Activated naive CD8-positive, alpha-beta T cell treated with anti-CD3 and anti-CD28 coated beads for 36 hours (primary cell): ENCODE results near the gene MERTK. TPM values are rescaled to one million over a fixed set of nuclear protein-coding genes. Genes with fewer than 3 reads are reported as not detected.
"Not testable (repeated sequence)": the region's sequence is repeated elsewhere in the genome, so short reads cannot be mapped to it uniquely, and the experiment has no call there.

ENCODE experiments used
- DNase-seq: peaks from one replicate; pipeline ENCODE4 v3.0.0; 2021
- H3K27ac Mint-ChIP-seq: one replicate; pipeline ENCODE4 v1.8.0; 2022; ENCODE audit warnings: mild to moderate bottlenecking, moderate library complexity, mixed read lengths
- H3K27me3 Mint-ChIP-seq: one replicate; pipeline ENCODE4 v1.8.0; 2022; ENCODE audit warnings: mild to moderate bottlenecking, mixed read lengths
- H3K36me3 Mint-ChIP-seq: one replicate; pipeline ENCODE4 v1.8.0; 2021; ENCODE audit warnings: mild to moderate bottlenecking, mixed read lengths
- H3K4me1 Mint-ChIP-seq: one replicate; pipeline ENCODE4 v1.8.0; 2021; ENCODE audit warnings: mixed read lengths
- H3K4me3 Mint-ChIP-seq: one replicate; pipeline ENCODE4 v1.8.0; 2022; ENCODE audit warnings: mild to moderate bottlenecking, moderate library complexity, mixed read lengths
- H3K9me3 Mint-ChIP-seq: one replicate; pipeline ENCODE4 v1.8.0; 2022; ENCODE audit warnings: mixed read lengths
- total RNA-seq, 2 experiments: library from RNA; stranded (reverse); gene quantifications; one replicate each; pipeline ENCODE4 v1.2.3, GENCODE V29; 2021

Gene MERTK
- total RNA-seq, 2 experiments from 2014 or later, result 0.33 to 0.44 TPM

- no peak for DNase-seq
- Mint-ChIP-seq H3K4me1 (no peaks in the 10 kb centered on the region), H3K27ac (no peak overlapping the region), H3K9me3 (no peaks in the 10 kb centered on the region), H3K4me3 (no peak overlapping the region), H3K27me3 (peaks cover under 1% of the 10 kb centered on the region), H3K36me3 (no peaks in the 10 kb centered on the region)
Measured at GRCh38 chr2:112021781-112022231, 123.4 kb downstream of the MERTK start.

- H3K4me3 Mint-ChIP-seq, result no peak overlapping the region
- no peaks in the 10 kb centered on the region for H3K36me3 Mint-ChIP-seq
- no peak for DNase-seq
- no peak overlapping the region for H3K27ac Mint-ChIP-seq
- H3K4me1 Mint-ChIP-seq, result no peaks in the 10 kb centered on the region
- no peaks in the 10 kb centered on the region for H3K27me3 Mint-ChIP-seq
- no peaks in the 10 kb centered on the region for H3K9me3 Mint-ChIP-seq
Measured at GRCh38 chr2:112023707-112024106, 125.3 kb downstream of the MERTK start.

- Mint-ChIP-seq H3K36me3 (no peaks in the 10 kb centered on the region), H3K27ac (no peak overlapping the region), H3K4me3 (no peak overlapping the region), H3K9me3 (no peaks in the 10 kb centered on the region), H3K4me1 (no peaks in the 10 kb centered on the region), H3K27me3 (peaks cover 1% of the 10 kb centered on the region)
- no peak for DNase-seq
Measured at GRCh38 chr2:112024231-112024630, 125.8 kb downstream of the MERTK start.

- Mint-ChIP-seq H3K9me3 (no peaks in the 10 kb centered on the region), H3K27me3 (peaks cover 4% of the 10 kb centered on the region), H3K36me3 (no peaks in the 10 kb centered on the region), H3K4me1 (no peaks in the 10 kb centered on the region), H3K27ac (no peak overlapping the region), H3K4me3 (no peak overlapping the region)
- no peak for DNase-seq
Measured at GRCh38 chr2:112024896-112025491, 126.6 kb downstream of the MERTK start.

- no peak overlapping the region for H3K4me3 Mint-ChIP-seq
- no peaks in the 10 kb centered on the region for H3K9me3 Mint-ChIP-seq
- peaks cover 4% of the 10 kb centered on the region for H3K27me3 Mint-ChIP-seq
- H3K36me3 Mint-ChIP-seq, result no peaks in the 10 kb centered on the region
- no peaks in the 10 kb centered on the region for H3K4me1 Mint-ChIP-seq
- no peak overlapping the region for H3K27ac Mint-ChIP-seq
- DNase-seq, result no peak
Measured at GRCh38 chr2:112026509-112026908, 128.1 kb downstream of the MERTK start.

- H3K4me1 Mint-ChIP-seq, result peaks cover 2% of the 10 kb centered on the region
- H3K27me3 Mint-ChIP-seq, result peaks cover 7% of the 10 kb centered on the region
- H3K36me3 Mint-ChIP-seq, result no peaks in the 10 kb centered on the region
- H3K27ac Mint-ChIP-seq, result no peak overlapping the region
- DNase-seq, result no peak
- H3K9me3 Mint-ChIP-seq, result no peaks in the 10 kb centered on the region
- H3K4me3 Mint-ChIP-seq, result no peak overlapping the region
Measured at GRCh38 chr2:112027767-112028166, 129.4 kb downstream of the MERTK start.

- no peak overlapping the region for H3K4me3 Mint-ChIP-seq
- no peaks in the 10 kb centered on the region for H3K36me3 Mint-ChIP-seq
- H3K9me3 Mint-ChIP-seq, result no peaks in the 10 kb centered on the region
- H3K27ac Mint-ChIP-seq, result no peak overlapping the region
- H3K4me1 Mint-ChIP-seq, result peaks cover 2% of the 10 kb centered on the region
- peaks cover 7% of the 10 kb centered on the region for H3K27me3 Mint-ChIP-seq
- DNase-seq, result no peak
Measured at GRCh38 chr2:112029164-112029563, 130.8 kb downstream of the MERTK start.

- no peak overlapping the region for H3K4me3 Mint-ChIP-seq
- H3K27me3 Mint-ChIP-seq, result peaks cover 7% of the 10 kb centered on the region
- DNase-seq, result no peak
- peaks cover 2% of the 10 kb centered on the region for H3K4me1 Mint-ChIP-seq
- peaks cover 2% of the 10 kb centered on the region for H3K9me3 Mint-ChIP-seq
- H3K27ac Mint-ChIP-seq, result no peak overlapping the region
- H3K36me3 Mint-ChIP-seq, result no peaks in the 10 kb centered on the region
Measured at GRCh38 chr2:112031473-112032223, 133.2 kb downstream of the MERTK start.

- H3K9me3 Mint-ChIP-seq, result peaks cover 2% of the 10 kb centered on the region
- no peak for DNase-seq
- no peak overlapping the region for H3K4me3 Mint-ChIP-seq
- H3K27ac Mint-ChIP-seq, result no peak overlapping the region
- no peaks in the 10 kb centered on the region for H3K36me3 Mint-ChIP-seq
- peaks cover 2% of the 10 kb centered on the region for H3K4me1 Mint-ChIP-seq
- H3K27me3 Mint-ChIP-seq, result peaks cover 7% of the 10 kb centered on the region
Measured at GRCh38 chr2:112032224-112032586, 133.8 kb downstream of the MERTK start.

GRCh38 chr2:112032689-112033465, 134.5 kb downstream of the MERTK start:
- Mint-ChIP-seq H3K27me3 (peaks cover 7% of the 10 kb centered on the region), H3K9me3 (peaks cover 7% of the 10 kb centered on the region), H3K4me1 (peaks cover 2% of the 10 kb centered on the region), H3K36me3 (no peaks in the 10 kb centered on the region), H3K4me3 (no peak overlapping the region), H3K27ac (no peak overlapping the region)
- no peak for DNase-seq

- Mint-ChIP-seq H3K27me3 (peaks cover 7% of the 10 kb centered on the region), H3K4me3 (no peak overlapping the region), H3K9me3 (peaks cover 10% of the 10 kb centered on the region), H3K27ac (no peak overlapping the region), H3K36me3 (no peaks in the 10 kb centered on the region), H3K4me1 (peaks cover 2% of the 10 kb centered on the region)
- DNase-seq, result no peak
Measured at GRCh38 chr2:112033600-112033999, 135.2 kb downstream of the MERTK start.

GRCh38 chr2:112034924-112035323, 136.5 kb downstream of the MERTK start:
- Mint-ChIP-seq H3K4me3 (no peak overlapping the region), H3K27ac (no peak overlapping the region)

GRCh38 chr2:112035786-112036185, 137.4 kb downstream of the MERTK start:
- no peak overlapping the region for H3K27ac Mint-ChIP-seq
- H3K36me3 Mint-ChIP-seq, result no peaks in the 10 kb centered on the region
- peaks cover 3% of the 10 kb centered on the region for H3K27me3 Mint-ChIP-seq
- peaks cover 2% of the 10 kb centered on the region for H3K4me1 Mint-ChIP-seq
- H3K4me3 Mint-ChIP-seq, result no peak overlapping the region
- H3K9me3 Mint-ChIP-seq, result peaks cover 10% of the 10 kb centered on the region
- no peak for DNase-seq

More at GRCh38 chr2:112034924-112035323, 136.5 kb downstream of the MERTK start:
- H3K36me3 Mint-ChIP-seq, result no peaks in the 10 kb centered on the region
- DNase-seq, result no peak
- peaks cover 2% of the 10 kb centered on the region for H3K4me1 Mint-ChIP-seq
- H3K27me3 Mint-ChIP-seq, result peaks cover 3% of the 10 kb centered on the region
- H3K9me3 Mint-ChIP-seq, result peaks cover 10% of the 10 kb centered on the region

GRCh38 chr2:112039556-112039955, 141.1 kb downstream of the MERTK start:
- H3K4me3 Mint-ChIP-seq, H3K36me3 Mint-ChIP-seq, H3K27ac Mint-ChIP-seq, H3K27me3 Mint-ChIP-seq, DNase-seq, H3K4me1 Mint-ChIP-seq: not testable (repeated sequence)
- peaks cover 10% of the 10 kb centered on the region for H3K9me3 Mint-ChIP-seq

- DNase-seq, H3K27me3 Mint-ChIP-seq: not testable (repeated sequence)
Measured at GRCh38 chr2:112040066-112040465, 141.7 kb downstream of the MERTK start.

More at GRCh38 chr2:112040066-112040465, 141.7 kb downstream of the MERTK start:
- not testable (repeated sequence) for H3K4me3 Mint-ChIP-seq, H3K36me3 Mint-ChIP-seq, H3K4me1 Mint-ChIP-seq, H3K27ac Mint-ChIP-seq
- peaks cover 10% of the 10 kb centered on the region for H3K9me3 Mint-ChIP-seq
